ENCODE data around the gene NLGN1.

Gene NLGN1

GRCh38 chr3:173644086-173645082, 246.8 kb downstream of the NLGN1 start:
- DNase-seq = no peak

DNA sequence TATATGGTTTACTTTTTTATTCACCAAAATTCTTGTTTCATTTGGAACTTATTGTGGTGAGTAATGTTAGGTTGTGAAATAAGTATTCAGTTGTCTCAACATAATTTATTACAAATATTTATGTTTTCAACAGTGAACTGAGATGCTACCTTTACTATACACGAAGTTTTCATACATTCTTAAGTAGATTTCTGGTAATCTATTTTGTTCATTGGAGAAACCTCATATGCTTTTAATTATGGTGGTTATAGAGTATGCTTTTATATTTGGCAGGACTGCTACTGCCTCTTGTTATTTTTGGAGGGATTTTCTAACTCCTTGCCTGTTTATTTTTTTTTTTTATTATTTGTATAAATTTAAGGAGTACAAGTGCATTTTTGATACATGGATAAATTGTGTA, 253.1 kb downstream of the NLGN1 start:
- DNase-seq = no peak

- DNase-seq = no peak
Observed at GRCh38 chr3:173652093-173652492, 254.5 kb downstream of the NLGN1 start.

DNA sequence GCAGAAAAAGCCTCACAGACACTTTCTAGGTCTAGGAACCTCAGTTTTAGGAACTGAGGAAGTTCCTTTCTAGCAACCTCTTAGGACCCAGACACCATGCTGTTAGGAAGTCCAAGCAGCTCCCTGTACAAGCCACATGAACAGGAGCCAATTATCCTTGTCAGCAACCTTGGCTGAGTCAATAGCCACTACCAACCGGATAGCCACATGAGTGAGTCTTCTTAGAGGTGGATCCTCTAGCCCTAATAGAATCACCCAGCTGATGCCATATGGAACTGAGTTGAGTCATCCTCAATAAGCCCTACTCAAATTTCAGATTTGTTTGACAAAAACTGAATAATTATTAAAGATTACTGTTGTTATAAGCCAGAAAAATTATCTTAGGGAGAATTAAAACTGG, 256.2 kb downstream of the NLGN1 start:
- DNase-seq = no peak

DNA sequence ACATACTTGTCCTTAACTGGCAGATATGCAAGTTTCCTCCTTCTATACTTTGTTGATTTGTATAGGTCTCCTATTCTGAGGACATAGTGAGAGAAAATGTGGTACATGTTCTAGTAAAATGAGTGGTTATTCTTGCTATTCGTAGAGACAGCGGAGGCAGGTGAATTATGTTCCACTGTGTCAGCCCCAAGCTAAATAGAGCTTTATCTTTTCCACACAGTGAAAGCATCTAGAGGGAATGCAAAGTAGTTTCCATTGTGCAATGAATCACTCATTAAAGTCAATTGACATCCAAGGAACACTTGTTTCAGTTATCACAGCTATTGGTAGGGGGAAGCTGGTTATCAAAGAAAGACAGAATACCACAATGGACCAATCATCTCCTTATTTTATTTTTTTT, 262.4 kb downstream of the NLGN1 start:
- no peak for DNase-seq

DNA sequence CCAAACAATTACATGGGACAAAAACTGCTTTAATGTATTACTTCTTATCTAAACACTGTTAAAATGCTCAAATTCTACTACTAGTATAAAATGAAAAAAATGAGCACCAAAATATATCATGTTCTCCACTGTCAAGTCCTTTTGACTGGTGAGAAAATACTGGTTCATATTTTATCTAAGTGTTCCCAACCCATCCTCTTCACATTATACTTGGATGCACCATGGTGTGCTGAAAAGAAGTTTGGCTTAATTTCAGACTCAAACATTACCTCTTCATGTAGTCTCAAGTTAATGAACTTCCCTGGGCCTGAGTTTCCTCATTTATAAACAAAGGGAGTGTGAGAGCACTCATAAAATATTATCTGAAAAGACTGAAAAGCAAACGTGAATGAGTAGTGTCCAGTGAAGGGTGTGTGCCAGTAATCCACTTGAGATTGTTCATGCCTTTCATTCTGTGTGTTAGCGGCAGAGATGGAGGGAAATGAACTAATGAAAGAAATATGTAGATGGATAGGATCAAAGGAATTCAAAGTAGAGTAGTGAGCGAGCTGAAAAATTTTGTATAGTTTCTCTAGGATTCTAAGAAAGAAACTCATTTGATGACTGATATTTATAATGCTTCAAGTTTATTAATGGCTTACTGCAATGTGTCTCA, 263.2 kb downstream of the NLGN1 start:
- peak; percentile 35 for DNase-seq

- no peak for DNase-seq
Observed at GRCh38 chr3:173663696-173664111, 266.2 kb downstream of the NLGN1 start.

GRCh38 chr3:173676094-173676493, 278.6 kb downstream of the NLGN1 start:
- DNase-seq = no peak

- no peak for DNase-seq
Observed at GRCh38 chr3:173681188-173681678, 283.7 kb downstream of the NLGN1 start.

DNA sequence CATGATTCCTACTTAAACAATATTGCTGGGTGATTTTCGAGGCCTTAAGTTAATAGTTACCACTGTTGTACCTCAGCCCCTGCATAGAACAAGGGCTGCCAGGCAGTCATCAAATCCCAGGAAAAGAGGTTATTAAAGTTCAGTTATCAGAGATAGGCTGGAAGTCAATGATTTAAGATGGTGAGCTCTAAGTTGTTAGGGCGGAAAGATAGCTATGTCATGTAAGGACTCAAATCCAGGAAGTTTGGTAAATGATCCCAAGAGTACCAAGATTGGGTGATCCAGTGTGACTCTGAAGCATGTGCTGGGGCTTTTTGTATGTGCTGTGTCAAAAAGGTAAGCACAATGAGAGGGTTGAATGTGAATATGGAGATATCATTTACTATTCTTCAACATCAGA, 287.9 kb downstream of the NLGN1 start:
- no peak for DNase-seq

DNA sequence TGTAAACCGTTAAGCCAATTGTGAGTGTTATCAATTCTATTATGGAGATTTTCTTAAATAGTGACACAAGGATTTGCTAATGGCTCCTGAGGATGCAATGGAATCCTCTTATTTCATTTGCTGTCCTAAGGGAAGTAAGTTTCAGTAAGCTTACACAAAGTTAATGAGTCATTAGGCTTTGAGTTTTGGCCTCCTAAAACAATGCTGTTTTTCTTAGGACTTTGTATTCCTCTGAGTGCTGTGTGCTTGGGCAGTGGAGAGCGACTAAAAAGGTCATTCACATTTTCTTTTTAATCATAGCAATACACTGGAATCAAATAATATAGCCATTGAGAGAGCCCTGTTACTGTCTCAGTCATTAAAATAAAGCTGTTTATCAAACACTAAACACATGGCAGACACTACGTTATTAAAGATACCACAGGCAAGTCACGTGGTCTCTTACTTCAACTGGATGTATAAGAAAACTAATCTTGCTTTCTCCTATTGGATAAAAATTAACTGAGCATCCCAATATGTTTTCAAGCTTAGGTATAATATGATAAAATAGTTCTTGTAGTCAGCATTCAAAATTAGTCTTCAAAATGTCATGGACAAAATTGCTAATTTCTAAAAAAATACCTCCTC, 290.8 kb downstream of the NLGN1 start:
- DNase-seq = no peak

- DNase-seq = no peak
Observed at GRCh38 chr3:173690542-173691180, 293.1 kb downstream of the NLGN1 start.

- DNase-seq = no peak
Observed at GRCh38 chr3:173699353-173699752, 301.8 kb downstream of the NLGN1 start.

DNA sequence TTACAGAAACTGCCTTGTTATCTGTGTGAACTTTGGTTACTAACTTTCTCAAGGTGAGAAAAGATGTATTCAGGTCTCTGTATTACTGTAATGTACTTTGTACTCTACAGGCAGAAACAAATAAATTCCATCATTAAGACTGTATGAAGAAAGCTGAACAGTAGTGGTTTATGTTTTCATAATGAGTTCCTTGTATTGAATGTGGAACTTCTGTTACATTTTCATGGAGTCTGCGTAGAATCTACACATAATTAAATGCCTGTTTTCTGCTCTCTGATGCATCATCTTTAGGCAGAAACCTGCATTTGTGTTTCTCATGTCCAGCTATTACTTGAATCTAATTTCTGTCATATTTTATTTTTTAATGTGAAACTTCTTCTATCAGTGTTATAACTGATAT, 302.8 kb downstream of the NLGN1 start:
- DNase-seq = no peak

DNA sequence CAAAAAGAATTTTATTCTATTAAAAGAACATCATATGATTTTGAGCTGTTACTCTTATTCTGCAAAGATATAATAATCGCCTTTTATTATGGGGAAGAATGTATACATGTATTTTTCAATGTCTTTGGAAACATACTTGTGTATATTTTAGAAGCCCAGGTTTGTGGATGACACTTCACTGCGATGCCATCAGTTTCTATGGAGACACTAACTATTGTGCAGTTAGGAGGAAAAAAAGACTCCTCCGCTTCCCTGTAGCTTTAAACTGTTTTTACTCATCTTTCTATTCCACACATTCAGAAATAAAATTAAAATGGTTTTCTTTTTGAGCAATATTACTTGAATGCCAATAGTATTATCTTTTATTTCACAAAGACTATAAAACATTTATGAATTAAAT, 305.0 kb downstream of the NLGN1 start:
- no peak for DNase-seq

- no peak for DNase-seq
Observed at GRCh38 chr3:173703771-173704170, 306.2 kb downstream of the NLGN1 start.

- no peak for DNase-seq
Observed at GRCh38 chr3:173706630-173707029, 309.1 kb downstream of the NLGN1 start.

DNA sequence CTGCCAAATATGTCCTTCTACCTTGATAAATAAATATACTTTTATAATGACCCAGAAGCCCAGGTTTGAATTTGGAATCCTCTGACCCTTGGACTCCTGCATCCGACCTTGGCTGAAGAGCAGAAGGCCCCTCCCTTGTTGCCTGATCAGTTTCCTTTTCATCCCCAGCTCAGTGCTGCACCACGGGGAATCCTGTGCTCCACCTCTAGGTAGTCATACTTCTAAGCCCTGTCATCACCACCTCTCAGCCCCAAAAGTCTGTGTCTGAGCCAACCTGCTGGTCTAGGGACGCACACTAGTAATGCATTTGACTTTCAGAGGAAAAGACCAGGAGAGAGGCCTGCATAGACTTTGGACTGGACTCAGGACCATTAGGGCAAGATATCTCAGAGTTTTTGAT, 310.6 kb downstream of the NLGN1 start:
- no peak for DNase-seq

DNA sequence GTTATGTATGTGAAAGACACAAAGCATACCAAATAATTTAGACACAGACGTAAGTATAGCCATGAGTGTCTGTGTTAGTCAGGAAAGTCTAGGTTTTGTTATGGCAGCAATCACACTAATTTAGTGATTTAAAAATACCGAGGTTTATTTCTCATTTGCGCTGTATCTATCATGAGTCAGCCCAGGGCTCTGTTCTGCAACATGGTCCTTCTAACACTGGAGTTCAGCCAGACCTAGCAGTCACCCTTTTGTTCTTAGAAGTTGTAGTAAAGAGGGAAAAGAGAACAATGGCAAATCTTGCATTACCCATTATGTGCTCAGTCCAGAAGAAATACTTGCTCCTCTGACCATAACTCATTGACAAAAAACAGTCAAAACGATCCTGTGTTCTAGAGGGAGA, 311.5 kb downstream of the NLGN1 start:
- no peak for DNase-seq

DNA sequence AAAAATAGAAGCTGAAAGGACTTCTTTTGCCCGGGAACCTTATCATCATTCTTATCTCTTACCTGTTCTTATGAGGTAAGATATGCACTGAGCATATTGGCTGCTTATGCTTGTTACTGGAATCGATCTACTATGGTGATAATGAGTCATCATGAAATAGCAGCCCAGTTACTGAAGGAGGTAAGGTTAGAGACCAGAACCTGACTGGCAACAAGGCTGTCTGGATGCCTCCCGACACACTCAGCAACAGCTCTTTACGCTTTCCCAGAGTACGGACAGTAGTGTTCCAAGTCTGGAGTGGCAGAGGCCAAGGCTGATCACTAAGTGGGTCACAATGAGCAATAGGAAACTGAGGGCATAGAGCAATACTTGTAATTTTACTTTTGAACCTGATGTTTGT, 314.1 kb downstream of the NLGN1 start:
- no peak for DNase-seq

DNA sequence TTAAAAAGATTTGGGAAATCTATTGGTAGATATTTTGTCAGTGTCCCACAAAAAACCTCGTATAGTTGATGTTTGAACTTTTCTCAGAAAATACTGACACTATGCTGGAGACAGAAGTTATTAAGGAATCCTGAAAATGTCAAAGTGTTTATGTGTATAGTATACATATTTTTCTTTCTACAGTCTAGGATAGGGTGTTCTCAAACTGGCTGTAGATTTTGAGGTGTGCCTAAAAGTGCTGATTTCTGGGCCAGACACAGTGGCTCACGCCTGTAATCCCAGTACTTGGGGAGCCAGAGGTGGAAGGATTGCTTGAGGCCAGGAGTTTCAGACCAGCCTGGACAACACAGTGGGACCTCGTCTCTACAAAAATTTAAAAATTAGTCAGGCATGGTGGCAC, 322.0 kb downstream of the NLGN1 start:
- DNase-seq = no peak

DNA sequence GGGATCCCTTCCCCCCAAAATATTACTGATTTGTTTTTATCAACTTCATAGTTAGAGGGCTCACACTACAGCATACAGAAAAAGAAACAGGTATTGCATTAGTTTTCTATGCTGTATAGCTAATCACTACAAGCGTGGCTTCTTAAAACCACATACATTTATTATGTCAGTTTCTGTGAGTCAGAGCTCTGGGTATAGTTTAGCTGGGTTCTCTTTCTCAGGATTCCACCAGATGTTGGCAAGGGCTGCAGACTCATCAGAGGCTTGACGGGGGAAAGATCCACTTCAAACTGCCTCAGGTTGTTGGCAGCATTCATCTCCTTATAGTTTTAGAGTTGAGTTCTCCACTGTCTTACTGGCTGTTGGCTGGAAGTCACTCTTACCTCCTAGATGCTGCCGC, 328.0 kb downstream of the NLGN1 start:
- DNase-seq = no peak

DNA sequence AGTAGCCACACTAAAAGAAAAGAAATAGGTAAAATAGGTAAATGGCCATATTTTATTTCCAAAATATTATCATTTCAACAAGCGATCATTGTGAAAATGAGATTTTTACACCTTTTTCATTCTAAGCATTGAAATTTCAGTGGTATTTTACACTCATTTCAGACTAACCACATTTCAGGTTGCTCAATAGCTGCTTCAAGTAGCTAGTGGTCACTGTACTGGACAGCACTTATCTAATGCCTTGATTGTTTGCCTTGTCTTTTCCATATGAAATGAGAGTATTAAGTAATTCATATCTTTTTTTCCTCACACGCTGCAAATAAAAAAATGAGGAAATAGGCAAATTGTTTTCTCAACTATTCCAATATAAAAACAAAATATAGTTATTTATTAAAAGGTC, 332.8 kb downstream of the NLGN1 start:
- DNase-seq = no peak

All from NCI-H2029 treated with DMSO at 0.1 percent for 48 hours (cell line).